Parathyroid adenoma (tissue), 2 donors: Measurements from ENCODE around the gene RRP36.

ENCODE experiments used
- H2AFZ ChIP-seq: fragments of 300-600 bp; sonication (generic); one replicate; pipeline ENCODE4 v1.7.0; 2017; ENCODE audit warnings: antibody characterized with exemption, mild to moderate bottlenecking
- H3K27ac ChIP-seq: fragments of 300-600 bp; sonication (generic); one replicate; pipeline ENCODE4 v1.7.0; 2017
- H3K27me3 ChIP-seq: fragments of 300-600 bp; sonication (generic); one replicate; pipeline ENCODE4 v1.7.0; 2017; ENCODE audit warnings: low read length; ENCODE audit not compliant: control insufficient read depth, insufficient read depth
- H3K36me3 ChIP-seq: fragments of 300-600 bp; sonication (generic); one replicate; pipeline ENCODE4 v1.7.0; 2017; ENCODE audit warnings: low read length; ENCODE audit not compliant: control insufficient read depth, insufficient read depth
- H3K4me1 ChIP-seq: fragments of 300-600 bp; sonication (generic); one replicate; pipeline ENCODE4 v1.7.0; 2017; ENCODE audit warnings: control low read depth
- H3K4me2 ChIP-seq: fragments of 300-600 bp; sonication (generic); one replicate; pipeline ENCODE4 v1.7.0; 2017; ENCODE audit warnings: low read length
- H3K4me3 ChIP-seq: fragments of 300-600 bp; sonication (generic); one replicate; pipeline ENCODE4 v1.7.0; 2017; ENCODE audit warnings: low read depth, low read length
- H3K79me2 ChIP-seq: fragments of 300-600 bp; sonication (generic); one replicate; pipeline ENCODE4 v1.7.0; 2017; ENCODE audit warnings: control low read depth
- H3K9ac ChIP-seq: fragments of 300-600 bp; sonication (generic); one replicate; pipeline ENCODE4 v1.7.0; 2017; ENCODE audit warnings: mild to moderate bottlenecking
- H3K9me3 ChIP-seq: fragments of 300-600 bp; sonication (generic); one replicate; pipeline ENCODE4 v1.7.0; 2017; ENCODE audit warnings: low read length; ENCODE audit not compliant: control insufficient read depth
- TF ChIP-seq, protein P1 (sequence below): fragments of 300-600 bp; sonication (generic); IDR thresholded peaks from one replicate; pipeline ENCODE4 v1.7.0; 2017; ENCODE audit warnings: antibody characterized with exemption, mild to moderate bottlenecking
- donor health status: primary hyperparathyroidism.

RRP36 gene

DNA sequence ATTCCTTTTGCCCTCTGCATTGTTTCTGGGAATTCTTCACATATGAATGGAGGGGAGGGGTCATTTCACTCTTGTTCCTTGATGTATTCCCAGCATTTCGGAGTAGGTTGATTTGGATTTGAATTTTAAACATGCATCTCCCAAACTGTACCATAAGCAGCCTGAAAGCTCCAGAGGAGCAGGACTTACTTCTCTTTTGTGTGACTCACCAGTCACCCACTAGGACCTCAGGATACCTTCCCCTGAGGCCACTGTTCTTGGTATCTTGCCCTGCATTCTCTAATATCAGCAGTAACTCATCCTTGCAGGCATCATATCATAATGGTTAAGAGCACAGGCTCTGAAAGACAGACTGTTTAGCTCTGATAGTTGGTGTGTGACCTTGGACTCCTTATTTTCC, 37.1 kb downstream of the RRP36 start:
- Histone ChIP-seq H3K4me2 (peak overlapping the region; percentile 88), H3K36me3 (no peaks in the 10 kb centered on the region), H3K9me3 (no peaks in the 10 kb centered on the region), H2AFZ (no peak overlapping the region), H3K9ac (peak overlapping the region; percentile 94), H3K79me2 (peaks cover 20% of the 10 kb centered on the region), H3K4me3 (peak overlapping the region; percentile 79), H3K27me3 (no peaks in the 10 kb centered on the region), H3K4me1 (peaks cover 35% of the 10 kb centered on the region), H3K27ac (peak overlapping the region; percentile 94)
- TF ChIP-seq, protein P1, sequence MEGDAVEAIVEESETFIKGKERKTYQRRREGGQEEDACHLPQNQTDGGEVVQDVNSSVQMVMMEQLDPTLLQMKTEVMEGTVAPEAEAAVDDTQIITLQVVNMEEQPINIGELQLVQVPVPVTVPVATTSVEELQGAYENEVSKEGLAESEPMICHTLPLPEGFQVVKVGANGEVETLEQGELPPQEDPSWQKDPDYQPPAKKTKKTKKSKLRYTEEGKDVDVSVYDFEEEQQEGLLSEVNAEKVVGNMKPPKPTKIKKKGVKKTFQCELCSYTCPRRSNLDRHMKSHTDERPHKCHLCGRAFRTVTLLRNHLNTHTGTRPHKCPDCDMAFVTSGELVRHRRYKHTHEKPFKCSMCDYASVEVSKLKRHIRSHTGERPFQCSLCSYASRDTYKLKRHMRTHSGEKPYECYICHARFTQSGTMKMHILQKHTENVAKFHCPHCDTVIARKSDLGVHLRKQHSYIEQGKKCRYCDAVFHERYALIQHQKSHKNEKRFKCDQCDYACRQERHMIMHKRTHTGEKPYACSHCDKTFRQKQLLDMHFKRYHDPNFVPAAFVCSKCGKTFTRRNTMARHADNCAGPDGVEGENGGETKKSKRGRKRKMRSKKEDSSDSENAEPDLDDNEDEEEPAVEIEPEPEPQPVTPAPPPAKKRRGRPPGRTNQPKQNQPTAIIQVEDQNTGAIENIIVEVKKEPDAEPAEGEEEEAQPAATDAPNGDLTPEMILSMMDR = no peak

DNA sequence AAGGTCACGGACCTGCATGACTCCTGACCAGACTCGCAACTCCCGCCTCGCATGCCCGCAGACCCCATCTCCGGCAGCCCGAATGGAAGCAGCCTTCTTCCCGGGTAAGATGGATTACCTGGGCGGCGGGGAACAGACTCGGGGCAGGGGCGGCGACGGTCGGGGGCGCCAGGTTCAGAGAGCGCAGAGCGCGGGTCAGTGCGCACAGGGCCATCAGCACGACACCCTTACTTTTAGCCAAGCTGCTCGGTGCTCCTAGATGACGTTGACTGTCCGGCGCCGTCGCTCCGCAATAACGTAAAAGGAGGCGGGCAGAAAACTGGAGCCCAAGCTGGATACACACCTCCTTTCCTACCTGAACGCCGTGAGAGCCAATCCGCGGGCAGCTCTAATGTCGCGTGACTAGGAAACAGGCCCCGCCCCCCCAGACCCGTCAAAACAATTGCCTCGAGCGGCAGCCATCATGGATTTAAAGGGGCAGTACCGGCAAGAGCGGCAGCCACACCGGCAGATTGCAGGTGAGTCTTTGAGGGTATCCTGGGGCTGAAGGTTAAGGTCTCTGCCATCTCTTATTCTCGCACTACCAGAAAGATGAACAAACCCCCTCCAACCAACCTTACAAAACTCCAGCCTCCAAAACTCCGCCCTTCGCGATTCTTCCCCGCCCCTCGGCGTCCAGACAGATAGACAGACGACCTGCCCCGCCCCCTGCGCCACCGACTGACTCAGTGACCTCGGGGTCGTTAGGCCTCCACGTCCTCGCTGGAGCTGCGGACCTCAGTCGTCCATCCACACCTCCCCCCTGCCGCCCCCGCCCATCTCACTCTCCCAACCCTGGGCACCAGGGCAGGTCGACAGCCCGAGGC, 38.0 kb downstream of the RRP36 start, which contains the start of the genes KLC4 and MRPL2:
Gene KLC4 (plus strand): TSS at position 464 of the 866 bp plus-strand sequence. CDS start 1,705 bp downstream, outside the sequence.
Gene MRPL2 (minus strand): TSS at position 267 of the 866 bp plus-strand sequence. CDS start 53 bp downstream, at position 214.
- H3K9ac ChIP-seq = peak within 1 kb of the TSS; percentile 94
- H2AFZ ChIP-seq = peak within 1 kb of the TSS; percentile 91
- no peaks in the 10 kb centered on the region for H3K27me3 ChIP-seq
- peak within 1 kb of the TSS; percentile 88 for H3K4me2 ChIP-seq
- H3K4me1 ChIP-seq = peaks cover 31% of the 10 kb centered on the region
- peak within 1 kb of the TSS; percentile 79 for H3K4me3 ChIP-seq
- H3K36me3 ChIP-seq = no peaks in the 10 kb centered on the region
- H3K27ac ChIP-seq = peak within 1 kb of the TSS; percentile 94
- TF ChIP-seq, protein P1 = no peak
- peaks cover 20% of the 10 kb centered on the region for H3K79me2 ChIP-seq
- no peaks in the 10 kb centered on the region for H3K9me3 ChIP-seq

DNA sequence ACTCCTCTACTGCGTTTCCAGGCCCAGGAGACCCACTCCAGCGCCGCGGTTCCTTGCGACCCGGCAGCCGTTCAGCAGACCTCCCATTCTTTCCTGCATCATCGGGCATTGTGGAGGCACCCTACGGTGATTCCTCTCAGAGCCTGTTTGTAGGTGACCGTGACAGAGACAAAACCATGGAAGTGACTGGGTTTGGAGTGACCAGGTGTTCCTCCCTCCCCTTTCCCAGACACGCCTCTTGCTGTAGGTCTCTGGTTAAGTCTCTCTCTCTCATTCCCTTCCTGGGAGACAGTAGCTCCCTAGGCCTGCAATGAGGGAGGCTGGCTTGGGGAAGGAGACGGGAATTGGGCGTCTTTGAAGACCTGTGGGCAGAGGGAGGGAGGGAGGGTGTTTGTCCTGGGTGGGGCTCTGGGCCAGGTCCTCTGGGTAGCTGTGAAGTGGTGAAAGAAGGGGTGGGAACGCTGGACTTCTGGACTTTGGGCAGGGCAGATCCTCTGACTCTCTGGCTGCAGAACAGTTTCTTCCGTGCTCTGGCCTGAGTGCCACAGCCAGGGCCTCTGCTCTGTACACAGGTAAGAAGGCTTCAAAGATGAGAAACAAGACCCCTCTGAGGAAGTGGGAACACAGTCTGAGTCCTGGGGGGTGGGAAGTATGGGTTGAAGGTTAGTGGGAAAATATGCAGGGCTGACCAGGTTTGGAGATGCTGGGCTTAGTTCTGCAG, 38.8 kb downstream of the RRP36 start:
- Histone ChIP-seq H3K27ac (peak overlapping the region; percentile 94), H3K79me2 (peaks cover 20% of the 10 kb centered on the region), H3K9ac (peak overlapping the region; percentile 55), H2AFZ (peak overlapping the region; percentile 91), H3K4me3 (peak overlapping the region; percentile 79), H3K4me2 (peak overlapping the region; percentile 76), H3K36me3 (no peaks in the 10 kb centered on the region), H3K4me1 (peaks cover 25% of the 10 kb centered on the region), H3K9me3 (no peaks in the 10 kb centered on the region), H3K27me3 (no peaks in the 10 kb centered on the region)
- TF ChIP-seq, protein P1 = no peak

DNA sequence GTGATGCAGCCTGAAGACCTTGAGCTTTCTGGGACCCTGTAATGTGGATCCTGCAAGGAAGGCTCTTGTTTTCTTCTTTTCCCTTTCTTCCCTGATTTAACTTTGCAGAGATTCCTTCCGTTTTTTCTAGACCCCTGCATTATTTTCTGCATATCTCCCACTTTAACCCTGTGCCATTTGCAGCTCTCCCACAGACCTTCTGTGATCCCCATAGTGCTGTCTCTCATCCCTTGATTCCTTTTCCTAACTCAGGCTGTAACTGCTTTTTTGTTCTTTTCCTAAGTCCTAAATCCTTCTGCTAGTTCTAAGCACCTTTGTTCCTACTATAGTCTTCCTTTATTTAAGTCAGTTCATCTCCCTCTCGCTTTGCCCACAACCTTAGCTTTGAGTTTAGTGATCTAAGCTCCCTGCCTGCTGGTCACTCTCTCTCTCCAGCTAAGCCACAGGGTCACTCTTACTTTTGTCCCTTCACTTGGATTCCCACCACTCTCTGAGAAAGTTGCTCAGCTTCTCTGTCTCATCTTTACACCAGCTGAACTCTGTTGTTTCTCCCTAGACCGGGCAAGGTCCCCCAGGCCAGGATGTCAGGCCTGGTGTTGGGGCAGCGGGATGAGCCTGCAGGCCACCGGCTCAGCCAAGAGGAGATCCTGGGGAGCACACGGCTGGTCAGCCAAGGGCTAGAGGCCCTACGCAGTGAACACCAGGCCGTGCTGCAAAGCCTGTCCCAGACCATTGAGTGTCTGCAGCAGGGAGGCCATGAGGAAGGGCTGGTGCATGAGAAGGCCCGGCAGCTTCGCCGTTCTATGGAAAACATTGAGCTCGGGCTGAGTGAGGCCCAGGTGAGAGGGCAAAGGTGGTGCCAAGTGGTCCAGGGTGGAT, 39.6 kb downstream of the RRP36 start:
- Histone ChIP-seq H3K27me3 (no peaks in the 10 kb centered on the region), H3K79me2 (peaks cover 20% of the 10 kb centered on the region), H3K9me3 (no peaks in the 10 kb centered on the region), H2AFZ (no peak overlapping the region), H3K36me3 (no peaks in the 10 kb centered on the region), H3K27ac (no peak overlapping the region), H3K9ac (no peak overlapping the region), H3K4me2 (peak overlapping the region; percentile 76), H3K4me1 (peaks cover 18% of the 10 kb centered on the region), H3K4me3 (peak overlapping the region; percentile 79)
- TF ChIP-seq, protein P1 = no peak
